MCF 10A (cell line): ENCODE data around the gene TECPR1. TPM values are rescaled to one million over a fixed set of nuclear protein-coding genes. Genes with fewer than 3 reads are reported as not detected.

Experiments used
- BruUV-seq: library from RNA; stranded (reverse); fragments of 400-500 nt; replicated peaks from 2 replicates; lab custom pipeline; 2021; lab: Mats Ljungman, UMichigan
- CTCF ChIA-PET: fragments of 300-600 bp; sonication (Branson Sonifier 250); formaldehyde crosslinking; extraction: SDS; loops from one replicate; lab custom pipeline; 2021; ENCODE audit warnings: antibody characterized with exemption, inconsistent platforms; lab: Yijun Ruan, JAX
- POLR2A ChIA-PET: fragments of 300-600, 350-650 bp; sonication (Branson Sonifier 250); formaldehyde crosslinking; extraction: SDS; loops from one replicate; lab custom pipeline; 2020; ENCODE audit warnings: antibody characterized with exemption, inconsistent platforms; lab: Yijun Ruan, JAX
- DNase-seq: peaks from one replicate; pipeline ENCODE4 v3.0.0-alpha.2; 2018; ENCODE audit not compliant: unreplicated experiment
- H3K27ac Mint-ChIP-seq: one replicate; pipeline ENCODE4 v1.8.0; 2022; ENCODE audit warnings: mild to moderate bottlenecking, low read depth, mixed read lengths; ENCODE audit not compliant: unreplicated experiment
- H3K27me3 Mint-ChIP-seq: one replicate; pipeline ENCODE4 v1.8.0; 2022; ENCODE audit warnings: mixed read lengths; ENCODE audit not compliant: insufficient read depth, unreplicated experiment
- H3K36me3 Mint-ChIP-seq: one replicate; pipeline ENCODE4 v1.8.0; 2022; ENCODE audit warnings: mild to moderate bottlenecking, moderate library complexity, mixed read lengths; ENCODE audit not compliant: insufficient read depth, unreplicated experiment
- H3K4me1 Mint-ChIP-seq: one replicate; pipeline ENCODE4 v1.8.0; 2022; ENCODE audit warnings: mixed read lengths; ENCODE audit not compliant: insufficient read depth, unreplicated experiment
- H3K4me3 Mint-ChIP-seq: one replicate; pipeline ENCODE4 v1.8.0; 2022; ENCODE audit warnings: mild to moderate bottlenecking, moderate library complexity, mixed read lengths; ENCODE audit not compliant: unreplicated experiment
- H3K9me3 Mint-ChIP-seq: one replicate; pipeline ENCODE4 v1.8.0; 2022; ENCODE audit warnings: mixed read lengths; ENCODE audit not compliant: unreplicated experiment
- CTCF ChIP-seq: fragments of 200-600 bp; IDR thresholded peaks from one replicate; pipeline ENCODE4 v1.8.0; 2022; ENCODE audit warnings: antibody characterized with exemption, mild to moderate bottlenecking; ENCODE audit not compliant: unreplicated experiment
- intact Hi-C: fragments of 100-400 bp; cut with micrococcal nuclease; formaldehyde crosslinking; loops from 2 replicates; pipeline ENCODE4 v1.14.1; 2022
- total RNA-seq: library from RNA; stranded (reverse); gene quantifications from 2 replicates; pipeline ENCODE4 v1.2.3, GENCODE V29; 2022

The TECPR1 gene
- total RNA-seq, 1 experiment from 2014 or later = 15.4 TPM

- POLR2A ChIA-PET = interaction anchor here (0.6 to 6.6 kb wide), 8 partner anchors 8 to 594 kb away, joined by 3 to 60 read pairs (median 4); partner anchors contain the start of genes BAIAP2L1 and TRRAP
- peak; percentile 87 for DNase-seq
- H3K36me3 Mint-ChIP-seq = peaks cover 50% of the 10 kb centered on the region
Measured at GRCh38 chr7:98286093-98286539, 34.1 kb upstream of the TECPR1 start.

DNA sequence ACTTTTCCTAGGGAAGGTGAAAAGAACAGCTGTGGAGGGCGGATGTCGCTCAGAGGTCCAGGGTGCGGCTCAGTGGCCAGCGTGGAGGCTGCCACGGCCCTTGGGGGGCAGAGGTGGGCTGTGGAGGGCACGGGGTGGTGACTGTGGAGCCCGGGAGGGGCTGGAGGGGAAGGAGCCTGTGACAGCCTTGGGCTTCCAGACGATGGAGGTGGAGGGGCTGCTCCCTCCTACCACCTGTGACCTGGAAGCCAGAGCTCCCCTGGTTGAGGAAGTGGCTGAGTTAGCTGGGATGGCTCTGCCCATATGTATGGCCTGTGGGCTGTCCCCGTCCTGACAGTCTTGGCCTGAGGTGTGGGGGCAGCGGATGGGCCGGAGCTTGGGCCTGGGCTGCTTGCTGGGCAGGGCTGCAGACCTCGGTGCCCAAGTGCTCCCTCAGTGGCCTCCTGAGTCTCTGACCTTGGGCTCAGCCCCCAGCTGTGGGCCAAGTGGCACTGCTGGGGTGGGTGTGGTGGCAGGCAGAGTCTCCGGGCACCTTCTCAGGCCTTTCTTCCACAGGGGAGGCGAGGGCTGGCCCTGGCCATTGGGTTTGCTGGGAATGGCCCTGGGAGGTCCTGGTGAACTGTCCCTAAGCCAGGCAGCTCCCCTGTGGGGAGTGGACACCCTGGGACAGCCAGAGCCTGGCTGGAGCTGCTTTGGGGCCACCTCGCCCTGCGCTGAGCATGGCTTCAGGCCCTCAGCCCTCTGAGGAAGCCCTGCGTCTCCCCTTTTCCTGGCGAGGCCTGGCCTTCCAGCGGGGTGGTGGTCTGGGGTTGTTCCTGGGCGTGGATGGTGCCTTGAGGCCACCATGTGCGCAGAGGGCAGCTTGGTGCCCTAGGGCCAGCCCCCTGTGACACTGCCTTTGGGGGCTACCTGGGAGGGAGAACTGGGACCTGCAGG, 33.4 kb upstream of the TECPR1 start:
- H3K9me3 Mint-ChIP-seq = no peaks in the 10 kb centered on the region
- peaks cover 36% of the 10 kb centered on the region for H3K4me1 Mint-ChIP-seq
- no peak for DNase-seq
- intact Hi-C loops = loop anchor here (10.0 kb wide), 1 partner anchor 559 kb away; no protein-coding TSS in a partner anchor
- no peaks in the 10 kb centered on the region for H3K27me3 Mint-ChIP-seq
- peaks cover 48% of the 10 kb centered on the region for H3K36me3 Mint-ChIP-seq
- BruUV-seq = no TSS peak
- POLR2A ChIA-PET = interaction anchor here (0.6 to 6.6 kb wide), 13 partner anchors 10 to 594 kb away, joined by 3 to 60 read pairs (median 4); partner anchors contain the start of genes BAIAP2L1 and TRRAP
- H3K27ac Mint-ChIP-seq = peak overlapping the region; percentile 89
- peak overlapping the region; percentile 91 for H3K4me3 Mint-ChIP-seq
- CTCF ChIA-PET = interaction anchor here (0.5 to 1.7 kb wide), 13 partner anchors 9 to 263 kb away, joined by 3 to 11 read pairs (median 4); partner anchors contain the start of gene BAIAP2L1
- no peak for TF ChIP-seq CTCF

More at GRCh38 chr7:98286093-98286539, 34.1 kb upstream of the TECPR1 start:
- peak overlapping the region; percentile 64 for H3K4me3 Mint-ChIP-seq
- TF ChIP-seq CTCF = no peak
- H3K4me1 Mint-ChIP-seq = peaks cover 36% of the 10 kb centered on the region
- intact Hi-C loops = loop anchor here (10.0 kb wide), 1 partner anchor 559 kb away; no protein-coding TSS in a partner anchor
- peak overlapping the region; percentile 89 for H3K27ac Mint-ChIP-seq
- BruUV-seq = no TSS peak
- no peaks in the 10 kb centered on the region for H3K9me3 Mint-ChIP-seq
- CTCF ChIA-PET = interaction anchor here (0.5 to 1.7 kb wide), 11 partner anchors 8 to 264 kb away, joined by 3 to 11 read pairs (median 4); partner anchors contain the start of gene BAIAP2L1
- no peaks in the 10 kb centered on the region for H3K27me3 Mint-ChIP-seq

DNA sequence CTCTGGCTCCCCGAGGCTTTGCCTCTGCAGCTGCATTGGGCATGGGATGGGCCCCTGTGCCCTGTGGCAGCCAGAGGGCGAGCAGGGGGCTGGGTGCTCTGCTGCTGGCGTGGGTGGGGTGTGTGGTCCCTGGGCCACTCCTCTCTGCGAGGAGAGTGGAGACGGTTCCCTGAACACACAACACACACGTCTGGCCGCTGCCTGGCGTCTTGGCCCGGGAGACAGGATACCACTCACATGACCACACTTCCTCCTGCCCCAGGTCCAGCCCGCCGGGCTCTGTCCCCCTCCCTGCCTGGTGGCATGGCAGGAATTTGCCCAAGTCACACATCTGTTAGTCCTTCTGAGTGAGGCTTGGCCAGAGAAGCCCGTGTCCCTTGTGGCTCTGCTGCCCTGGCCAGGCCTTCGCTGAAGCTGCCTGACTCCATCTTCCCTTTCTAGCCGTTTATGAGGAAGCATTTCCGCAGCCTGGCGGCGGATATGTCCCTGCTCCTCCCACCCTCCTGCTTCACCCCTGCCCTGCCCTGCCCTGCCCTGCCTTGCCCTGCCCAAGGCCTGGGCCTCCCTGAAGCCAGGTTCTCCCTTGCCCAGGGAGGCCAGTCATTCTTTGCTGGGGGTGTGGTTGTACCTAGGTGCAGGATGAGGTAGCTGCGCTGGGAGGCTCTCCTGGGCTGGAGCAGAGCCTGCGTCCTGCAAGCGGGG, 32.5 kb upstream of the TECPR1 start:
- DNase-seq = peak; percentile 90
- H3K27me3 Mint-ChIP-seq = no peaks in the 10 kb centered on the region
- H3K4me1 Mint-ChIP-seq = peaks cover 36% of the 10 kb centered on the region
- intact Hi-C loops = loop anchor here (1.0 to 10.0 kb wide), 2 partner anchors 117 to 560 kb away; partner anchors contain the start of gene BAIAP2L1
- CTCF ChIA-PET = interaction anchor here (0.9 to 2.4 kb wide), 6 partner anchors 10 to 117 kb away, joined by 3 to 11 read pairs (median 6); no protein-coding TSS in a partner anchor
- TF ChIP-seq CTCF = no peak
- no peaks in the 10 kb centered on the region for H3K9me3 Mint-ChIP-seq
- H3K27ac Mint-ChIP-seq = peak overlapping the region; percentile 87
- POLR2A ChIA-PET = interaction anchor here (0.7 to 6.6 kb wide), 12 partner anchors 11 to 423 kb away, joined by 3 to 60 read pairs (median 4); partner anchors contain the start of gene BAIAP2L1
- peaks cover 41% of the 10 kb centered on the region for H3K36me3 Mint-ChIP-seq
- peak overlapping the region; percentile 91 for H3K4me3 Mint-ChIP-seq
- no TSS peak for BruUV-seq
